ENCODE measurements around the gene PPP4R1. TPM values are rescaled to one million over a fixed set of nuclear protein-coding genes. Genes with fewer than 3 reads are reported as not detected.
A peak's percentile ranks its signal among the peaks of the same experiment; 100 is the strongest.

PPP4R1 gene
- total RNA-seq, 1 experiment from 2014 or later = 106 TPM

DNA sequence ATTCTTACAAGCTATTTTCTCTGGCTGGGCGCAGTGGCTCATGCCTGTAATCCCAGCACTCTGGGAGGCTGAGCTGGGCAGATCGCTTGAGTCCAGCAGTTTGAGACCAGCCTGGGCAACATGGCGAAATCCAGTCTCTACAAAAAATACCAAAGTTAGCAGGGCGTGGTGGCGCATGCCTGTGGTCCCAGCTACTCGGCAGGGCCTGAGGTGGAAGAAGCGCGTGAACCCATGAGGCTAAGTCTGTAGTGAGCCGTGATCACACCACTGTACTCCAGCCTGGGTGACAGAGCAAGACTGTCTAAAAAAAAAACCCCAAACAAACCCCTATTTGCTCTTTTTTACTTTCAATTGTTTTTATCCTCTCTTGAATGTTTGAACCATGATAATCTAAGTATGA lies 37.0 kb downstream of the PPP4R1 start:
- peak overlapping the region; percentile 74 to 93 (median 79); a peak in 5 of 7 replicates for H3K27ac Mint-ChIP-seq
- no peak overlapping the region for H2AK5ac ChIP-seq (ENCODE audit: insufficient read length, low read length)
- no peak overlapping the region for H3K27ac ChIP-seq (ENCODE audit: insufficient read length, low read depth, low read length)
- H3K4me1 Mint-ChIP-seq = peaks cover 16 to 20% of the 10 kb centered on the region in 2 experiments
- H3K27me3 ChIP-seq (ENCODE audit: insufficient read depth, low read length) = no peaks in the 10 kb centered on the region
- H3K79me1 ChIP-seq (ENCODE audit: insufficient read depth, low read depth, low read length, poor library complexity, severe bottlenecking) = no peaks in the 10 kb centered on the region
- H2BK5ac ChIP-seq (ENCODE audit: insufficient read length, low read length) = no peak overlapping the region
- H3K56ac ChIP-seq (ENCODE audit: insufficient read length, low read depth, low read length) = no peak overlapping the region
- H3K4me3 Mint-ChIP-seq = no peak overlapping the region
- no peak overlapping the region for H4K91ac ChIP-seq (ENCODE audit: insufficient read length, low read depth, low read length)
- H3K79me2 ChIP-seq (ENCODE audit: insufficient read depth, low read length) = no peaks in the 10 kb centered on the region
- H4K20me1 ChIP-seq (ENCODE audit: control insufficient read depth, insufficient read depth, insufficient read length) = no peaks in the 10 kb centered on the region
- H3K27me3 Mint-ChIP-seq (ENCODE audit: low read depth) = no peaks in the 10 kb centered on the region
- no peak overlapping the region for H3T11ph ChIP-seq (ENCODE audit: low read length)
- H3K36me3 Mint-ChIP-seq (ENCODE audit: insufficient read depth in 1 of 3, low read depth in 3 of 3) = peaks cover 16 to 36% (median 34%) of the 10 kb centered on the region in 3 experiments; a peak in 6 of 7 replicates
- no peak overlapping the region for H2BK12ac ChIP-seq (ENCODE audit: insufficient read length, low read depth, low read length)
- no peaks in the 10 kb centered on the region for H3K23me2 ChIP-seq (ENCODE audit: insufficient read length, low read depth, low read length, poor library complexity, severe bottlenecking)
- H3K4me1 ChIP-seq (ENCODE audit: insufficient read depth, low read length) = 0 out of 2 replicates have a peak, but pooled peaks cover 2% of the 10 kb centered on the region
- H3K4ac ChIP-seq (ENCODE audit: low read depth, low read length) = no peak overlapping the region
- H4K8ac ChIP-seq (replicated peaks; ENCODE audit: insufficient read length, low read depth, low read length) = no peak overlapping the region
- H3K18ac ChIP-seq (ENCODE audit: insufficient read length, low read depth, low read length) = no peak overlapping the region
- no peak overlapping the region for H3K4me2 ChIP-seq (ENCODE audit: insufficient read depth, insufficient read length, low read length)
- no peak overlapping the region for H2BK20ac ChIP-seq (ENCODE audit: low read depth, low read length, poor library complexity, severe bottlenecking)
- H3K9ac ChIP-seq (ENCODE audit: extremely low read depth, insufficient read length, low read length) = no peak overlapping the region
- no peak overlapping the region for H2BK15ac ChIP-seq (ENCODE audit: low read depth, low read length)
- TF ChIP-seq, protein P1, sequence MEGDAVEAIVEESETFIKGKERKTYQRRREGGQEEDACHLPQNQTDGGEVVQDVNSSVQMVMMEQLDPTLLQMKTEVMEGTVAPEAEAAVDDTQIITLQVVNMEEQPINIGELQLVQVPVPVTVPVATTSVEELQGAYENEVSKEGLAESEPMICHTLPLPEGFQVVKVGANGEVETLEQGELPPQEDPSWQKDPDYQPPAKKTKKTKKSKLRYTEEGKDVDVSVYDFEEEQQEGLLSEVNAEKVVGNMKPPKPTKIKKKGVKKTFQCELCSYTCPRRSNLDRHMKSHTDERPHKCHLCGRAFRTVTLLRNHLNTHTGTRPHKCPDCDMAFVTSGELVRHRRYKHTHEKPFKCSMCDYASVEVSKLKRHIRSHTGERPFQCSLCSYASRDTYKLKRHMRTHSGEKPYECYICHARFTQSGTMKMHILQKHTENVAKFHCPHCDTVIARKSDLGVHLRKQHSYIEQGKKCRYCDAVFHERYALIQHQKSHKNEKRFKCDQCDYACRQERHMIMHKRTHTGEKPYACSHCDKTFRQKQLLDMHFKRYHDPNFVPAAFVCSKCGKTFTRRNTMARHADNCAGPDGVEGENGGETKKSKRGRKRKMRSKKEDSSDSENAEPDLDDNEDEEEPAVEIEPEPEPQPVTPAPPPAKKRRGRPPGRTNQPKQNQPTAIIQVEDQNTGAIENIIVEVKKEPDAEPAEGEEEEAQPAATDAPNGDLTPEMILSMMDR (conservative IDR thresholded peaks at IDR 0.05) = no peak
- no CpG with 5 or more reads among the region's 9 CpGs for WGBS (ENCODE audit: extremely low coverage, insufficient read length, low lambda C conversion rate)
- DNase-seq = no peak
- no peaks in the 10 kb centered on the region for H3K9me3 ChIP-seq (ENCODE audit: control insufficient read depth, low read depth, low read length)
- H3K14ac ChIP-seq (ENCODE audit: insufficient read depth, low read length) = no peak overlapping the region
- H4K5ac ChIP-seq (ENCODE audit: insufficient read length, low read depth, low read length) = no peak overlapping the region
- no peaks in the 10 kb centered on the region; a peak in 2 of 5 replicates for H3K9me3 Mint-ChIP-seq
- no peak overlapping the region for H2BK120ac ChIP-seq (ENCODE audit: low read depth, low read length, poor library complexity, severe bottlenecking)
- H2AFZ ChIP-seq (ENCODE audit: low read length) = no peak overlapping the region
- H3K23ac ChIP-seq (ENCODE audit: insufficient read length, low read depth, low read length) = no peak overlapping the region

All from H9 (cell line).